Forelimb muscle (tissue), 1 donor: ENCODE measurements around the gene HEATR3. TPM values are rescaled to one million over a fixed set of nuclear protein-coding genes. Genes with fewer than 3 reads are reported as not detected.

ENCODE experiments used
- DNase-seq: peaks from one replicate; pipeline ENCODE4 v3.0.0-alpha.2; 2013; ENCODE audit warnings: low read depth
- polyA plus RNA-seq: library from polyadenylated mRNA; unstranded; fragments of 120-200 nt; gene quantifications from one replicate; pipeline ENCODE4 v1.2.1, GENCODE V29; 2013; ENCODE audit not compliant: insufficient read length

Gene HEATR3, protein sequence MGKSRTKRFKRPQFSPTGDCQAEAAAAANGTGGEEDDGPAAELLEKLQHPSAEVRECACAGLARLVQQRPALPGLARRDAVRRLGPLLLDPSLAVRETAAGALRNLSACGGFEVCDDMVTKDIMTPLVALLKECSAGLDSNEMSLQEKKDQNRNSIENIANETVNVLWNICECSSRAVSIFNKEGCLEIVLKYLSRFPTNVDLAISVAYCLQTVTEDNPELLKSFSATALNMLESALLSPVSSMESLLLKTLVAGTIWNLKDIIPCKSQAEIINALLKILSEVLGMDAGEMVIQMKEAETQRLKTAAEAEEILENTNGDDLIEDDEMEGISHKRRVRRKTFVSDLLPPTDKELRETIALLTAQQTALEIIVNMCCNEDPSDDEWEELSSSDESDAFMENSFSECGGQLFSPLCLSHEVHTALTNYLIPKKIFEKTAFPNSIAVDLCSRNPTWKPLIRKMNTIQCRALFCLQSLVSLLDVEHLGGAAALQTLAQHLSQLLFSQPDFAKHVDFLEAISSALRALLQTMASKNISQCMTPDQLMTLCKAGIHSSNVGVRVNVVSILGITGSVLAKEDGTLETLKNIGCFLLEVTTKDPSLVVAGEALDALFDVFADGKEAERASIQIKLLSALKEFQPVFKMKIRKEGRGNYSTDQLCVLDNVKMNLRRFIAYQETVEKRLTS
- polyA plus RNA-seq, result 18.4 TPM

DNA sequence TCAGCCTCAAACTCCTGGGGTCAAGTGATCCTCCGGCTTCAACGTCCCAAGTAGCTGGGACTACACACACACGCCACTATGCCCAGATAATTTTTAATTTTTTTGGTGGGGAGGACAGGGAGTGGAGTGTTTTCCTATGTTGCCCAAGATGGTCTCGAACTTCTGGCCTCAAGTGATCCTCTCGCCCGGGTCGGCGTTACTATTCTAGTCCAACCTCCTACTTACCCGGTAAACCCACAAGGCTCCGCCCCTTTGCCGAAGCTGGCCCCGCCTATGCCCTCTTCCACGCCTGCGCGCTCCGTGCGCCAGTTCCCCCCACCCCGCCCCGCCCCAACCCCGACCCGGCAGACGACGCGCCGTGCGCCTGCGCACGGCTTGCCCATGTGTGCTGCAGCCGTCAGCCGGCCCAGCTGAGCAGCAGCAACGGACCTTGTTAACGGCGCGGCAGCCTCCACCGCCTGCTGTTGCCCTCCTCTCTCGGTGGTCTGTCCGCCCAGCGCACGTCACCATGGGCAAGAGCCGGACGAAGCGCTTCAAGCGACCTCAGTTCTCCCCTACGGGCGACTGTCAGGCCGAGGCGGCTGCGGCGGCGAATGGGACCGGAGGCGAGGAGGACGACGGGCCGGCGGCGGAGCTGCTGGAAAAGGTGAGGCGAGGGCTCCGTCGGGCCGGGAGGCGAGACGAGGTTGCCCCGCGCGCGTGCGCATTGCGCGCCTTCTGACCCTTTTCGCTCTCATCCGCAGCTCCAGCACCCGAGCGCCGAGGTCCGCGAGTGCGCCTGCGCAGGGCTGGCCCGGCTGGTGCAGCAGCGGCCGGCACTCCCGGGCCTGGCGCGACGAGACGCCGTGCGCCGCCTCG lies at the start of gene HEATR3:
Gene HEATR3, plus strand, starts transcription at position 347 of the 858 bp plus-strand sequence. Its CDS starts 162 bp downstream, at position 509.
- peak; percentile 80 for DNase-seq

DNA sequence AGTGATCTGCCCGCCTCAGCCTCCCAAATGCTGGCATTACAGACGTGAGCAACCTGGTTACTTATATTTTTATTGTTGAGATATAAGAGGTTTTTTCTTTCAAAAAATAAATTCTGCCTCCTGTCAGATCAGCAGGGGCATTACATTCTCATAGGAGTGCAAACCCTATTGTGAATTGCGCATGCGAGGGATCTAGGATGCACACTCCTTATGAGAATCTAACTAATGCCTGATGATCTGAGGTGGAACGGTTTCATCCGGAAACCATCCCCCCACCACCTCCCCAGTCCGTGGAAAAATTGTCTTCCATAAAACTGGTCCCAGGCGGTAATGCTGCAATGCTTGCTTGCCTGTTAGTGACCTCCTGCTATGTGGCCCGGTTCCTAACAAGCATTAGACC lies 48.2 kb upstream of the HEATR3 start:
- DNase-seq, result no peak

GRCh38 chr16:50021544-50021943 lies 44.2 kb upstream of the HEATR3 start:
- DNase-seq, result no peak

GRCh38 chr16:50023641-50024040 lies 42.1 kb upstream of the HEATR3 start:
- no peak for DNase-seq

- DNase-seq, result no peak
Measured at GRCh38 chr16:50024207-50024606, 41.6 kb upstream of the HEATR3 start.

- DNase-seq, result peak; percentile 92
Measured at GRCh38 chr16:50024684-50025536, 40.9 kb upstream of the HEATR3 start, which contains the start of gene CNEP1R1. CNEP1R1 (plus strand) TSS chr16:50025225; CDS start chr16:50025316, 91 bp downstream.

- no peak for DNase-seq
Measured at GRCh38 chr16:50025537-50025931, 40.2 kb upstream of the HEATR3 start.

DNA sequence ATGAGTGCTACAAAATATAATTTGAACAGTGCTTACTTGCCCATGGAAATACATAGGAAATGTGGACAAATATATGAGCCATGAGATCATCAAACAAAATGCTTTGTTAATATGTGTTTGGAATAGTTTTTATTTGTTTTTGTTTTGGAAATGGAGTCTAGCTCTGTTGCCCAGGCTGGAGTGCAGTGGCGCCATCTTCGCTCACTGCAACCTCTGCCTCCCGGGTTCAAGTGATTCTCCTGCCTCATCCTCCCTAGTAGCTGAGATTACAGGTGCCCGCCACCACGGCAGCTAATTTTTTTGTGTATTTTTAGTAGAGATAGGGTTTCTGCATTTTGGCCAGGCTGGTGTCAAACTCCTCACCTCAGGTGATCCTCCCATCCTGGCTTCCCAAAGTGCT lies 37.9 kb upstream of the HEATR3 start:
- no peak for DNase-seq

DNA sequence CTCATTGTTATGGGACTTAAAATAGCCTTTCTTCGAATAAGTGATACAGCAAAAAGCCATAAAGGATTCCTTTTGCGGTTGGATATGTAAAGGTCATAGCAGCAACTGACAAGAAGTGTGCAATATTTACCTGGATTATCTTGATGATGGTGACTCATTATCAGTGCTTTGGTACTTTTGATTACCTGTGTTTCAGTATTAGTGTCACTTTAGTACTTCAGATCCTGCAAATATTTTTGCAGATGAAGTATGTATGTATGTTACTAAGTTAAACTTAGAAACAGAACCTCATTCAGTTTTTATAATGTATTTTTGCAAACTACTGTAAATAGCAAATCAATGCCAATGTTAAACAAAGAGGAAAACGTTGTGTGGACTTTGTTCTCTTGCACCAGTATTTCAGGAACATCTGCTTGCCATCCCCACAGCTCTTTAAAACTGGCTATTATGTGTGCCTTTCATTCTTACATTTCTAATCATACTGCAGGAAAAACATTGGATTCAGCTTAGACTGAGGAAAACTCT lies 30.2 kb upstream of the HEATR3 start:
- DNase-seq, result no peak

GRCh38 chr16:50036426-50036825 lies 29.3 kb upstream of the HEATR3 start:
- DNase-seq, result no peak

GRCh38 chr16:50037662-50038220 lies 28.0 kb upstream of the HEATR3 start:
- no peak for DNase-seq

- no peak for DNase-seq
Measured at GRCh38 chr16:50038286-50038685, 27.5 kb upstream of the HEATR3 start.

- no peak for DNase-seq
Measured at GRCh38 chr16:50038756-50039529, 26.8 kb upstream of the HEATR3 start.

DNA sequence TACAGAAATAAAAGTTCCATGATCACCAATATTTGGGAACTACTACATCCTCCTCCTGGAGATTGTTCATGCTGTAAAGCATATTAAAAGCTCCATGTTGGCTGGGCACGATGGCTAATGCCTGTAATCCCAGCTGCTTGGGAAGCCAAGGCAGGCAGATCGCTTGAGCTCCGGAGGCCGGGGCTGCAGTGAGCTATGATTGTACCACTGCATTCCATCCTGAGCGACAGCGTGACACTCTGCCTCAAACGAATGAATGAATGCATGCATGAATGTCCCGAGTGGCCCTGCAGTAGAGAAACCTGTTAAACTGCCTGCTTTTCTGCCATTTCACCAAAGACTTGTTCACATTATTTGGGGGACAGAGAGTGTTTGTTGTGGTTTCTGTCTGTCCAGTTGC lies 25.8 kb upstream of the HEATR3 start:
- DNase-seq, result no peak

GRCh38 chr16:50040710-50041109 lies 25.1 kb upstream of the HEATR3 start:
- DNase-seq, result no peak

GRCh38 chr16:50043358-50043757 lies 22.4 kb upstream of the HEATR3 start:
- no peak for DNase-seq

GRCh38 chr16:50045412-50045811 lies 20.4 kb upstream of the HEATR3 start:
- DNase-seq, result no peak

GRCh38 chr16:50046853-50047252 lies 18.9 kb upstream of the HEATR3 start:
- DNase-seq, result no peak

DNA sequence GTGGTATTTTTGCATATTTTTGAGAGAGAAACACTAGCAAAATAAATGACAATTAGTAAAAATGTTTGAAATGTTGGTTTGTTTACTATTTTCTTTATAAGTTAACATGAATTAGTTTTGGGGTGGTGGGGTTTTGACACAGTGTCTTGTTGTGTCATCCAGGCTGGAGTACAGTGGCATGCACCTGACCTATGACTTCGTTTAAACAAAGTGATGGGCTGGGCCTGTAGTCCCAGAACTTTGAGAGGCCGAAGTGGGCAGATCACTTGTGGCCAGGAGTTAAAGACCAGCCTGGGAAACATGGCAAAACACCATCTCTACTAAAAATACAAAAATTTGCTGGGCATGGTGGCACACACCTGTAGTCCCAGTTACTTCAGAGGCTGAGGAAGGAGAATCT lies 17.9 kb upstream of the HEATR3 start:
- DNase-seq, result no peak

DNA sequence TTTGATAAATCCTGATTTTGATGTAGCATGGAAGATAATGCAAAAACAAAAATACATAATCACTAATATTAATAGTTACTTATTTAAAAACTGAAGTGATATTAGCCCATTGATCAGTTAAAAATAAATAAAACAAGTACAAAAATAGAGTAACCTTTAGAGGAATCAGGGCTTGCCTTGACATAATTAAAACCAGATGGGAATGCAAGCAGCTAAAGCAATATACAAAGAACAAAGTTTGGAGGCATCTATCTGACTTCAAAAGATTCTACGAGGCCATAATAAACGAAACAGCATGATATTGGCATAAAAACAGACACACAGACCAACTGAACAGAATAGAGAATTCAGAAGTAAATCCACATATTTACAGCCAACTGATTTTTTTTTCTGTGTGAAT lies 15.0 kb upstream of the HEATR3 start:
- no peak for DNase-seq
